Thyroid gland (tissue), 4 donors: ENCODE measurements around the gene PTPRG.

Experiments
- POLR2A ChIP-seq, 2 donors: fragments of 450-650 bp; IDR thresholded peaks; one replicate each; pipeline ENCODE4 v1.6.1; 2017; ENCODE audit warnings: antibody characterized with exemption in 2 of 2, mild to moderate bottlenecking in 2 of 2, moderate library complexity in 1 of 2
- TF ChIP-seq, protein P1 (sequence below), 6 experiments: fragments of 200-600 bp in 3 of 6; fragments of 450-650 bp in 3 of 6; sonication (generic) in 3 of 6; IDR thresholded peaks; one replicate each; pipeline ENCODE4 v1.5.1; 2016 to 2019; ENCODE audit warnings: antibody characterized with exemption in 6 of 6, mild to moderate bottlenecking in 2 of 6, inconsistent platforms in 1 of 6, moderate library complexity in 1 of 6

DNA sequence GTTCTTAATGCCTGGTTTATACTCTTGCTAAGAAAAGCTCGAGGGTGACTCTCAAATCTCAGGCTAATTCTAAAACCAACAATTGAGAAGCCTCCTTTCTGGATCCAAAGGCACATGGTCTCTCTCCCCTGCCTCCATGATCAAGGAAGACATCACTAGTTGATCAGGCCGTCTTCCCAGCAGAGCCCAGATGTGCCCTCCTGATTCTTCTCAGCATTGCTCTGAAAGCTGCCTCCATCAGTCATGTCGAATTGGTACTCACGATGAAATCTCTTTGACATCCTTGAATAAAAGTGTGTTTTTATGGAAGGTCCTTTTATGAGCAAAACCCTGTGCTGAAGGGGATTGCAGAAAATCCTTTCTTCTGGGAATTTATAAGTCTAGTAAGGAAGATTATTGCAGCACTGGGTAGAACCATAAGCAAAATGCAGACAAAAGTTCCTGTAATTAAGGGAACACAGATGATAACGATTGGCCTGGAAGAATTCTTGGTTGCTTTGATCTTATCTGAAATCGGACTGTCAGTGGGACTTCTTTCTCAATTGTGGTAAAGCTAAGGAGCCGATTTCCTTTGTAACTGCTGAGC lies 345.9 kb downstream of the PTPRG start:
- TF ChIP-seq, protein P1, sequence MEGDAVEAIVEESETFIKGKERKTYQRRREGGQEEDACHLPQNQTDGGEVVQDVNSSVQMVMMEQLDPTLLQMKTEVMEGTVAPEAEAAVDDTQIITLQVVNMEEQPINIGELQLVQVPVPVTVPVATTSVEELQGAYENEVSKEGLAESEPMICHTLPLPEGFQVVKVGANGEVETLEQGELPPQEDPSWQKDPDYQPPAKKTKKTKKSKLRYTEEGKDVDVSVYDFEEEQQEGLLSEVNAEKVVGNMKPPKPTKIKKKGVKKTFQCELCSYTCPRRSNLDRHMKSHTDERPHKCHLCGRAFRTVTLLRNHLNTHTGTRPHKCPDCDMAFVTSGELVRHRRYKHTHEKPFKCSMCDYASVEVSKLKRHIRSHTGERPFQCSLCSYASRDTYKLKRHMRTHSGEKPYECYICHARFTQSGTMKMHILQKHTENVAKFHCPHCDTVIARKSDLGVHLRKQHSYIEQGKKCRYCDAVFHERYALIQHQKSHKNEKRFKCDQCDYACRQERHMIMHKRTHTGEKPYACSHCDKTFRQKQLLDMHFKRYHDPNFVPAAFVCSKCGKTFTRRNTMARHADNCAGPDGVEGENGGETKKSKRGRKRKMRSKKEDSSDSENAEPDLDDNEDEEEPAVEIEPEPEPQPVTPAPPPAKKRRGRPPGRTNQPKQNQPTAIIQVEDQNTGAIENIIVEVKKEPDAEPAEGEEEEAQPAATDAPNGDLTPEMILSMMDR (IDR thresholded peaks at IDR 0.05) = no peak
- no peak for TF ChIP-seq POLR2A (IDR thresholded peaks at IDR 0.05)
